Tibial artery (tissue), 4 donors: Measurements from ENCODE around the gene PRDM12.

Experiments
- DNase-seq, 2 donors: peaks; one replicate each; pipeline ENCODE4 v3.0.0-alpha.2; 2019
- H3K27ac ChIP-seq, 2 donors: fragments of 200-600 bp; sonication (generic) in 1 of 2; 1 replicate in 1 of 2; 2 replicates in 1 of 2; pipeline ENCODE4 v1.5.1; 2018 to 2019; ENCODE audit warnings: mild to moderate bottlenecking in 1 of 2
- H3K27me3 ChIP-seq, 2 donors: fragments of 200-600 bp; sonication (generic) in 1 of 2; one replicate each; pipeline versions ENCODE4 v1.5.1 to v1.6.0; 2016 to 2019
- H3K36me3 ChIP-seq, 3 donors: fragments of 200-600 bp; sonication (generic) in 2 of 3; one replicate each; pipeline ENCODE4 v1.5.1; 2016 to 2019; ENCODE audit warnings: mild to moderate bottlenecking in 2 of 3
- H3K4me1 ChIP-seq, 4 donors: fragments of 200-600 bp; sonication (generic) in 2 of 4; 1 replicate in 3 of 4; 2 replicates in 1 of 4; pipeline ENCODE4 v1.5.1; 2016 to 2019
- H3K4me3 ChIP-seq, 2 donors: fragments of 200-600 bp; sonication (generic) in 1 of 2; 1 replicate in 1 of 2; 2 replicates in 1 of 2; pipeline ENCODE4 v1.5.1; 2018 to 2019; ENCODE audit warnings: mild to moderate bottlenecking in 2 of 2
- H3K9me3 ChIP-seq, 3 donors: fragments of 200-600 bp; sonication (generic) in 1 of 3; one replicate each; pipeline ENCODE4 v1.5.1; 2016 to 2019
- intact Hi-C: fragments of 100-400 bp; cut with DNase I; formaldehyde crosslinking; loops from one replicate; pipeline ENCODE4 v1.15.0; 2023; ENCODE audit warnings: low total_unique reads
- TF ChIP-seq, protein P1 (sequence below), 2 experiments: fragments of 200-600 bp in 1 of 2; fragments of 450-650 bp in 1 of 2; IDR thresholded peaks; one replicate each; pipeline ENCODE4 v1.5.1; 2017 to 2019; ENCODE audit warnings: antibody characterized with exemption in 2 of 2, mild to moderate bottlenecking in 1 of 2, moderate library complexity in 1 of 2

The PRDM12 gene

DNA sequence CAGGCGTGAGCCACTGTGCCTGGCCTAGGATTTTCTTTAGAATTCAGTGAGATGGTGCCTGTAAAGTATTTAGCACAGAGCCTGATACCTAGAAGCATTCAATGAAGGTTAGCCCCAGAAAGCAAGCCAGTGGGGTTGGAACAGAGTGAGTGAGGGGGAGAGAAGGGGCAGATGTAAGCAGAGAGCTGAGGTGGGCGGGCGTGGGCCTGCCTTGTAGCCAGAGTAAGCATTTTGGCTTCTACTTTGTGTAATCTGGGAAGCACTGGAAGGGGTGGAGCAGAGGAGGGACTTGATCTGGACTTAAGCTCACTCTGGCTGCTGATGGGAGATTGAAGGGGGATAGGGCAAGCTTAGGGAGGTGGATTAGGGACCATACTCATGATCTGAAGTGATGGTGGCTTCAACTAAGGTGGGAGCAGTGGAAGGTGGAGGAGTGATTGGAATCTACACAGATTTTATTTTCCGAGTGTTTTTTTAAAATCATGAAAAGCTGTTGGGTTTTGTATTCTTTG lies 31.8 kb downstream of the PRDM12 start:
- Histone ChIP-seq H3K27ac (no peak overlapping the region), H3K4me1 (peaks cover 0 to 36% (median 25%) of the 10 kb centered on the region in 4 donors), H3K36me3 (peaks cover 17 to 56% (median 46%) of the 10 kb centered on the region in 3 donors), H3K9me3 (no peaks in the 10 kb centered on the region), H3K4me3 (no peak overlapping the region), H3K27me3 (no peaks in the 10 kb centered on the region)
- DNase-seq, result no peak
- intact Hi-C loops, result no loop called here
- TF ChIP-seq, protein P1, sequence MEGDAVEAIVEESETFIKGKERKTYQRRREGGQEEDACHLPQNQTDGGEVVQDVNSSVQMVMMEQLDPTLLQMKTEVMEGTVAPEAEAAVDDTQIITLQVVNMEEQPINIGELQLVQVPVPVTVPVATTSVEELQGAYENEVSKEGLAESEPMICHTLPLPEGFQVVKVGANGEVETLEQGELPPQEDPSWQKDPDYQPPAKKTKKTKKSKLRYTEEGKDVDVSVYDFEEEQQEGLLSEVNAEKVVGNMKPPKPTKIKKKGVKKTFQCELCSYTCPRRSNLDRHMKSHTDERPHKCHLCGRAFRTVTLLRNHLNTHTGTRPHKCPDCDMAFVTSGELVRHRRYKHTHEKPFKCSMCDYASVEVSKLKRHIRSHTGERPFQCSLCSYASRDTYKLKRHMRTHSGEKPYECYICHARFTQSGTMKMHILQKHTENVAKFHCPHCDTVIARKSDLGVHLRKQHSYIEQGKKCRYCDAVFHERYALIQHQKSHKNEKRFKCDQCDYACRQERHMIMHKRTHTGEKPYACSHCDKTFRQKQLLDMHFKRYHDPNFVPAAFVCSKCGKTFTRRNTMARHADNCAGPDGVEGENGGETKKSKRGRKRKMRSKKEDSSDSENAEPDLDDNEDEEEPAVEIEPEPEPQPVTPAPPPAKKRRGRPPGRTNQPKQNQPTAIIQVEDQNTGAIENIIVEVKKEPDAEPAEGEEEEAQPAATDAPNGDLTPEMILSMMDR (IDR thresholded peaks at IDR 0.05), result no peak

DNA sequence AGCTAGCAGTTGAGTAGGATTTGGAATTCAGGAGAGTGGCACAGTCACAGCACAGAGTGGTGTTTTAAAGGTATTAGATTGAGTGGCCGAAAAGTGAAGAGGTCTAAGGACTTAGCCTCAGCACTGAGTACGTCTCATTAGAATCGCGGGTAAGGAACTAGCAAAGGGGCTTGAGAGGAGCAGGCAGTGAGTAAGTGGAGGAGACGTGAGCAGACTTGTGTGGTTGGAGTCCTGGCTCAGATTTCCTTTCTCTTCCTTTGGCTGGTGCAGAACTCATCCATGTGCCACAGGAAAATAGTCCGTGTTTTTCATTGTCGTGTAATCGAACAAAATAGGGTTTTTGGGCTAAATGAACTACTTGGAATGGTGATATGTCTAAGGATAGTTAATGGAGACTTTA lies 32.6 kb downstream of the PRDM12 start:
- Histone ChIP-seq H3K27ac (no peak overlapping the region), H3K9me3 (no peaks in the 10 kb centered on the region), H3K36me3 (peaks cover 17 to 64% (median 50%) of the 10 kb centered on the region in 3 donors), H3K4me1 (peaks cover 0 to 43% (median 29%) of the 10 kb centered on the region in 4 donors), H3K27me3 (no peaks in the 10 kb centered on the region), H3K4me3 (no peak overlapping the region)
- intact Hi-C loops, result no loop called here
- TF ChIP-seq, protein P1 (IDR thresholded peaks at IDR 0.05), result no peak
- DNase-seq, result no peak

DNA sequence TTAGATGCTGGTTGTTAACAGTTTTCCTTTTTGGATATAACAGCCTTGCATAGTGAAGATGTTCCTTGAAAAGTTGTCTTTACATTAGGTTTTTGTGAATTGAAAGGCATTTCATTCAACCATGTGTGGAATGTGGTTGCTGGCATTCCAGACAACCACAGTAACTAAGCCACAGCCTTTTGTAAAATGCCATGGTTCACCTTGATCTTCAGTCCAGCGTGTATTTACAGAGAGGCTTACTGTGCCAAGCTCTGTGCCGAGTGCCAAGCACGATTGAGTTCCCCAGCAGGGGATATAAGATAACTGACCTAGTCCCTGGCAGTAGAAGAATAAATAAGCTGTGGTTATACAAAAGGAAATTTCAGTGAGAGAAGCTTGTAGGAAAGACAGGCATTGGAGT lies 34.1 kb downstream of the PRDM12 start:
- DNase-seq, result no peak
- H3K9me3 ChIP-seq, result no peaks in the 10 kb centered on the region
- H3K27ac ChIP-seq, result no peak overlapping the region
- H3K4me3 ChIP-seq, result no peak overlapping the region
- no peaks in the 10 kb centered on the region for H3K27me3 ChIP-seq
- H3K4me1 ChIP-seq, result peaks cover 0 to 33% (median 26%) of the 10 kb centered on the region in 4 donors
- TF ChIP-seq, protein P1 (IDR thresholded peaks at IDR 0.05), result no peak
- H3K36me3 ChIP-seq, result peaks cover 27 to 79% (median 65%) of the 10 kb centered on the region in 3 donors
- intact Hi-C loops, result no loop called here

DNA sequence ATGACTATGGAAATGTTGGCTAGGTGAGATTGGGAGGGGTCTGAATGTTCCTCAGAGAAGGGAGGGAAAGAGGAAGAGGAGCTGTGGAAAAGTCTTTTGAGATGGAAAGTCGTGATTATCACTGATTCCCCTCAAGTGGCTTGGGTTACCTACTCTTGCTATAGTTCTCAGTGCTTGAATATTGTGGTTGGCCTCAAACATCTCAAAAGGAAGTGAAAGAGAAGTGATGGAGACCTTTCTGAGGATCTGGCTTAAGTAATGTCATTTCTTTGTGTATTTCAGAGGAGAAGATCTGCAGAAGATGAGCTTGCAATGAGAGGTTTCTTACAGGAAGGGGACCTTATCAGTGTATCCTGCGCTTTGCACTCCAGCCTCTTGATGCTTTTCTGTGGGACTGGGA lies 34.7 kb downstream of the PRDM12 start:
- H3K4me3 ChIP-seq, result no peak overlapping the region
- peaks cover 0 to 31% (median 24%) of the 10 kb centered on the region in 4 donors for H3K4me1 ChIP-seq
- H3K27me3 ChIP-seq, result no peaks in the 10 kb centered on the region
- H3K9me3 ChIP-seq, result no peaks in the 10 kb centered on the region
- TF ChIP-seq, protein P1 (IDR thresholded peaks at IDR 0.05), result no peak
- no peak for DNase-seq
- H3K36me3 ChIP-seq, result peaks cover 33 to 84% (median 70%) of the 10 kb centered on the region in 3 donors
- intact Hi-C loops, result no loop called here
- no peak overlapping the region for H3K27ac ChIP-seq

DNA sequence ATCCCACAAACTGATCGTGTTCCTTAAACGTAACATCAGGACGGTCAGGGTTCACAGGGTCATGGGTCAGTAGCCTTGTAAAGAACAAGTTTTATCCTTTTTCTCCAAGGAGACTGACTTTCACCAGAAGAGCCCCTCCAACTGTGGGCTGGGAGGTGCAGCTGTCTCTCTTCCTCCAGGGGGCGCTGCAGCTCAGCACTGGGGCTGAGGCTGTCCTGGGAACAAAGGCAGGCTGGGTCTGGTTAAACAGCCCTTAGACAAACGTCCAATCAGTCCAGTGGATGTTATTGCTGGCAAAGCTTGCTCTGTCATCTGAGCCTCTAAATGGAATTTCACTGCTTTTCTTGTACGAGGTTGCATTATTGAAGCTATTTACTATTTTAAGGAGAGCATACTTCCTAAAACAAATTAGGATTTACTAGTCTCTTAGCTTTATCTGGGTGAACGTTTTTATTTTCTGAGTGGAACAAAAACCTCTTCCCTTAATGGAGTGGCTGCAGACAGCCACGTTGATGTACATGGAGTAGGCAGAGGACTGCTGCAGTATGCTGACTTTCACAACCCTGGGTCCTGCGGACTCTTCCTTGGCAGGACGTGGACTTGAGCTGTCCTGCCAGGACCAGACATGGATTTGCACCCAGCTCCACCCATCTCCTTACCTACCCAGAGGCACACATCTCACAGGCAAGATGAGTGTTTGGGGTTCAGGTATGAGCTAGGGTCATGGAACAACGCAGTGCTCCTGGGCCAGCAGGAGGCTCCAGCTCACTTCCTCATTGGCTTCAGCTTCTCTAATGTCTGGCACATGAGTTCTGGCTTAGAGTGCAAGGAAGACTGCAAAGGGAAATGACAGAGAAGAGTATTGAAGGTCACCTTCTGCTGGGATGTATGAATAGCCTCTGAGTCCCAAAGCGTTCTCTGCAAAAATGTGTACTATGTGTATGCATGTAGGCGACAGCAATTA lies 36.9 kb downstream of the PRDM12 start:
- Histone ChIP-seq H3K27ac (peak overlapping the region; percentile 35 to 41), H3K4me3 (no peak overlapping the region), H3K9me3 (no peaks in the 10 kb centered on the region), H3K27me3 (no peaks in the 10 kb centered on the region), H3K36me3 (peaks cover 44 to 92% (median 76%) of the 10 kb centered on the region in 3 donors), H3K4me1 (peaks cover 0 to 15% (median 7%) of the 10 kb centered on the region in 4 donors)
- intact Hi-C loops, result loop anchor here (2.0 to 5.0 kb wide), 3 partner anchors 66 to 346 kb away; no protein-coding TSS in a partner anchor
- DNase-seq, result peak; percentile 71 to 86
- TF ChIP-seq, protein P1 (IDR thresholded peaks at IDR 0.05), result peak; percentile 89 to 94
